ENCODE results near the gene NFIX.
"Not testable (repeated sequence)": the region's sequence is repeated elsewhere in the genome, so short reads cannot be mapped to it uniquely, and the experiment has no call there.

NFIX gene

DNA sequence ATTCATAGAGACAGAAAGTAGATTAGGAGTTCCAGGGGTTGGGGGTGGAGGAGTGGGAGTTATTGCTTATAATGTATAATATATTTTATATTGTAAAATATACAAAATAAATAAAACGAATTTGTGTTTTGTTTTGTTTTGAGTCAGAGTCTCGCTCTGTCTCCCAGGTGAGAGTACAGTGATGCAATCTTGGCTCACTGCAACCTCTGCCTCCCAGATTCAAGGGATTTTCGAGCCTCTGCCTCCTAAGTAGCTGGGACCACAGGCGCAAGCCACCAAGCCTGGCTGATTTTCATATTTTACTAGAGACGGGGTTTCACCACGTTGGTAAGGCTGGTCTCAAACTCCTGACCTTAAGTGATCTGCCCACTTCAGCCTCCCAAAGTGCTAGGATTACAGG is 35.8 kb upstream of the NFIX start:
- no peak for DNase-seq

DNA sequence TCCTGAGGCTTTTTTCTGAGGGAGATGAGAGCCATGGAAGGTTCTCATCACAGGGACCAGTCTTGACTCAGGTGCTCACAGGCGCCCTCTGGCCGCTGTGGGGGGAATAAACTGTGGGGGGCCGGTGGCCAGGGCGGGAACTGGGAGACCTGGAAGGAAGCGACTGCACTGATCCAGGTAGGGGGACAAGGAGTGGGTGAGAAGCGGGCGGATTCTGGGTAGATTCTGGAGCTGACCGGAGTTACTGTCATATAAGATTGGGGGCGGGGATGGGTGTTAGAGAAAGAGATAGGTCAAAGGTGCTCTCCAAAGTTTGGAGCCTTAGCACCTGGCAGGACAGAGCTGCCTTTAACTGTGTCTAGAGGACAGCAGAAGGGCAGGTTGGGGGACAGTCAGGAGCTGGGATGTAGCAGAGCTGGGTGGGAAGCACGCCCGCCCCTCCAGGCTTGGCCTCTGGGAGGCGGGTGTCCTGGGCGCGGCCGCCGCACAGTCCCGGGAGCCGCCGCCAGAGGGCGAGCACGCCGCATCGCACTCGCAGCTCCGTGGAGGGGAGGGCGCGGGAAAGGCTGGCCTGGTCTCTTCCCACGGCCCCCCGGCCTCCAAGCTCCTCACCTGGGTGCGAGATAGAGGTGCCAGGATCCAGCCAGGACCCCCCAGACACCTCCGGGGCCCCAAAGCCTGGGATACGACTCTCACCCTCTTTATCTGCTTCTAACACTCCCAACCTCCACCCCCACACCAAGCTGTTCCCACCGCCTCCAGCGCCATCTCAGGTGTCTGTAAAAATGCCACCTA is 30.1 kb upstream of the NFIX start:
- DNase-seq, result peak; percentile 73

DNA sequence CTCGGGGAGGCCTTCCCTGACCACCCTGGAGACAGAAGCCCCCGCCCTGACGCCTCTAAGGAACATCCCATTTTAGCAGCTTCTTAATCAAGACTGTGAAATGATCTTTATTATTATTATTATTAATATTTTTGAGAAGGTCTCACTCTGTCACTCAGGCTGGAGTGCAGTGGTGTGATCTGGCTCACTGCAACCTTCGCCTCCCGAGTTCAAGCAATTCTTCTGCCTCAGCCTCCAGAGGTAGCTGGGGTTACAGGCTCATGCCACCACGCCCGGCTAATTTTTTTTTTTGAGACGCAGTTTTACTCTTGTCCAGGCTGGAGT is 29.5 kb upstream of the NFIX start:
- no peak for DNase-seq

DNA sequence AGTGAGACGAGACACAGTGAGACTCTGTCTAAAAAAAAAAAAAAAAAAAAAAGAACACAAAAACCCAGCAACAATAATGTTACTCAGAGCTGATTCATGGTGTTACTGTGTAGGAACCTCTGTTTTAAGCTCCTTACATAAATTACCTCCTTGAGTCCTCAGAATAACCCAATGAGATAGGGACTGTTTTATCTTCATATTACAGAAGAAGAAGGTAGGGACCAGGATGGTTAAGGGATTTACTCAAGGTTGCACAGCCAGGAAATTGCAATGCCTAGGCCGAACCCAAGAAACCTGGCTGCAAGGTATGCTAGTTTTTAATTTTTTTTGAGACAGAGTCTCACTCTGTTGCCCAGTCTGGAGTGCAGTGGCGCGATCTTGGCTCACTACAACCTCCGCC is 27.4 kb upstream of the NFIX start:
- DNase-seq, result no peak

DNA sequence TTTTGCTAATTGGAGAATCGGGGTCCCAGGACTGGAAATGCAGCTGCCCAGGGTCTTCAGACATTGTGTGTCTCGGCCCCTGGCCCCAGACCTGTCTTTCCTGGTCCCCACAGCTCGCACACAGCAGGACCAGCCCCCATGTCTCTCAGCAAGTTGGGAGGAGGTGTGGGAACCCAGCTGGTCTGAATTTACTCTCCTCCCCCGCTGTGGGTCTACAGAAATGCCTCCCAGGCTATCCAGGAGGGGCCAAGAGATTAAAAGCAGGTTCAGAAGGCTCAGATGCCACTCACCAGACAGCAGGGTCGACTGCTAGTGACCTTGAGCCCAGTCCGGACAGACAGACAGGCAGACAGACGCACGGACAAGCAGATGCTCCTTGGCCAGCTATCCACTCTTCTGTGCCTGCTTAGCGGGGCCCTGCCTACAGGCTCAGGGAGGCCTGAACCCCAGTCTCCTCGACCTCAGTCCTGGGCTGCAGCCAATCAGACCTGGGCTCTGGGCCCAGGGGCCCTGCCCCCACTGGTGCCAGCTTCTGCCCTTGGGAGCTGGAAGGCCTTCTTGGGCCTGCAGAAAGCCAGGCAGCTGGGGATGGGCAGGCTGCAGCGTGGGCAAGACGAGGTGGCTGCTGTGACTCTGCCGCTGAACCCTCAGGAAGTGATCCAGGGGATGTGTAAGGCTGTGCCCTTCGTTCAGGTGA is 25.8 kb upstream of the NFIX start, which contains the start of gene DAND5:
Gene DAND5 (plus strand): TSS at position 285 of the 697 bp plus-strand sequence. CDS start 85 bp downstream, at position 370.
- no peak for DNase-seq

DNA sequence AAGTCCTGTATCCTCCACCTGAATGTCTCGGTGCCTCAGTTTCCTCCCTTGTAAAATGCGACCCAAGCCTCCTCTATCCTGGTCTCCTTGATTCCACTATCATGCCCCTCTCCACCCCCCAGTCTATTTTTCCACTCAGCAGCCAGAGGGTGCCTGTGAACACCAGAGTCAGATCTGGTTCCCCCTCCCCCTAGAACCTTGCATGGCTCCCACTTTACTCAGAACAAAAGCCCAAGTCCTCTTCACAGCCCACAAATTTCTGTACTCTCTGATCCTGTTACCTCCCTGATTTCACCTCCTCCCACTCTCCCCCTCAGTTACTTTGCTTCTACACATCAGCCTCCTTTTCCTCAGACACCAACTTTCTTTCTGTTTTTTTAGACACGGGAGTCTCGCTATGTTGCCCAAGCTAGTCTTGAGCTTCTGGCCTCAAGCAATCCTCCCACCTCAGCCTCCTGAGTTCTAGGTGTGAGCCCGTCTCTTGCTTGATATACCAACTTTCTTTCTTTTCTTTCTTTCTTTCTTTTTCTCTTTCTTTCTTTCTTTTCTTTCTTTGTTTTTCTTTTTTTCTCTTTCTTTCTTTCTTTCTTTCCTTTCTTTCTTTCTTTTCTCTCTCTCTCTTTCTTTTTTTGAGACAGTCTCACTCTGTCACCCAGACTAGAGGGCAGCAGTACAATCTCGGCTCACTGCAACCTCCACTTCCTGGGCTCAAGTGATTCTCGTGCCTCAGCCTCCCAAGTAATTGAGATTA is 25.0 kb upstream of the NFIX start:
- DNase-seq, result no peak

DNA sequence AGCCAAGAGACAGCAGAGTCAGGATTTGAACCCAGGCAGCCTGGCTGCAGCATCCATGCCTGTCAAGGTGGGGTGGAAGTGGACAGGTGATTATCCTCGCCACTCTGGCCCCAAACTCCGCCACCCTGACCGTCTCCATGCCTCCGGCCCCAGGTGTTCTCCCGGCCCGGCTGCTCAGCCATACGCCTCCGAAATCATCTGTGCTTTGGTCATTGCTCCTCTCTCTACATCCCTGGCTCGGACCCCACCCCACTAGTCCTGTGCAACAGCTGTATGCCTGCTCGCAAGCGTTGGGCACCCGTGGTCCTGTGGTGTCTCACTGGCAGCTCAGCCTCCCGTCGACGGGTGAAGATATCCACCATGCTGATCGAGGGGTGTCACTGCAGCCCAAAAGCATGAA is 22.0 kb upstream of the NFIX start:
- no peak for DNase-seq

DNA sequence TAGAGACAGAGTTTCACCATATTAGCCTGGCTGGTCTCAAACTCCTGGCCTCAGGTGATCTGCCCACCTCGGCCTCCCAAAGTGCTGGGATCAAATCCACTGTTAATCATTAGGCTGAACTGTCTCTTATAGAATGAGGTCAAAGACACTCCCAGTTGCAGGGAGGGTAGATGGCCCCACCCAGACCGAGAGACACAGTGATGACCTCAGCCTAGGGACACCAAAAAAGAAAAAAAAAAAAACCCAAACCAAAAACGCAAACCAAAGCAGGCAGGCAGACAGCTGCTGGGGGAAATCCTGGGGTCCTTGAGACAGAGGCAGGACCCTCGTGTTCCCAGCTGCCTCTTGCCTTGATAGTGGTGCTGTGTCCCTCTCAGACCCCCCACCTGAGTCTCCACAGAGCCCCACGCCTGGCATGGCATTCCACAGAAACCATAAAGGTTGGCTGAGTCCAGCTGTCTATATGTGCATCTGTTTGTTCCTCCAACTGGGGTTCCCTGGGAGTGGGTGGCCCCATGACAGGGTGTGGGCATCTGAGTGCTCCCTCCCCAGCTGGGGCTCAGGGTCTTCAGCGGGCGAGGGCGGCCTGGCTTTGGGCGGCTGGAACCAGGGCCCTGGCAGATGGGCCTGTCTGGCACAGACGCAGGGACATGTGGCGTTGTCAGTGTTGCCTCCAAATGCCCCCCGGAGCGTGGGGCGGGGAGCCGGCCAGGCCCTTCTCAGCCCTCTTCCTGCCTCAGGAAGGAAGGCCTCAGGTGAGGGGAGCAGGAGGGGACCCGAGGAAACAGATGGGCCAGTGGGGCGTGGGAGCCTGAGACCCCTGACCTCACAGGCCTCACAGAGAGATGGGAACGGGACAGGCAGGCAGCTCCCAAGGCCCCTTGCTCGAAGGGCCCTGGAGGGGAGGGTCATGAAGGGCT is 20.7 kb upstream of the NFIX start:
- DNase-seq, result no peak

DNA sequence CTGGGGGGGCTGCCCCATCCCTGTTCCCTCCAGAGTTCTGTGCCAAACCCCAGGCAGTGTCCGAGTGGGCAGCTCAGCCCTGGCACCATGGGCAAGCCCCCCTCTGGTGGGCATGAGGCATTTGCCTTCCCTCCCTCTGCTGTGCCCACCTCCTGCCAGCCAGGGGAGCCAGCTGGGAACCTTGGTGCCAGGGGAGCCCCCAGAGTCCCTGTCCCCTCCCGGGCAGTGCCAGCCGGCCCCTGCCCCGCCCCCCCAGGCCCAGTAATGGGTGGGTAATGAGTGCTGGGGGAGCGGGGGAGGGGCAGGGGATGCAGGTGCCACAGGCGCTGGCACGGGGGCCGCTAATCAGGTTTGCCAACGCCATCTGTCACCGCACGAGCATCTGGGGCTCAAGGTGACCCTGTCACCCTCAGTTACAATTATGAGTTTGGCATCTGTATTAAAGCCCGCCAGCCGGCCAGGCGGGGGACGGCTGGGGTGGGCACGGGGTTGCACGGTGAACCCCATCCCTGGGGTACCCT is 20.0 kb upstream of the NFIX start:
- no peak for DNase-seq

DNA sequence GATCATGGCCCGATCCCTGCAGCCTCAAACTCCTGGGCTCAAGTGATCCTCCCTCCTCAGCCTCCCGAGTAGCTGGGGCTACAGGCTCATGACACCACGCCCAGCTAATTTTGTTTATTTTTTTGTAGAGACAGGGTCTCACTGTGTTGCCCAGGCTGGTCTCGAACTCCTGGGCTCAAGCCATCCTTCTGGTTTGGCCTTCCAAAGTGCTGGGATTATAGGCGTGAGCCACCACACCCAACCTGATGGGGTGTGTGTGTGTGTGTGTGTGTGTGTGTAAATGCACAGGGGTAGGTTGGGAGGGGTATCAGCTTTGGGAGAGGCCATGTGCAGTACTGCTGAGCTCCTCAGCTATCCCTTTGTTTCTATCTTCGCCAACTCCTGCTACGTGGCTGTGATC is 19.2 kb upstream of the NFIX start:
- not testable (repeated sequence) for DNase-seq

DNA sequence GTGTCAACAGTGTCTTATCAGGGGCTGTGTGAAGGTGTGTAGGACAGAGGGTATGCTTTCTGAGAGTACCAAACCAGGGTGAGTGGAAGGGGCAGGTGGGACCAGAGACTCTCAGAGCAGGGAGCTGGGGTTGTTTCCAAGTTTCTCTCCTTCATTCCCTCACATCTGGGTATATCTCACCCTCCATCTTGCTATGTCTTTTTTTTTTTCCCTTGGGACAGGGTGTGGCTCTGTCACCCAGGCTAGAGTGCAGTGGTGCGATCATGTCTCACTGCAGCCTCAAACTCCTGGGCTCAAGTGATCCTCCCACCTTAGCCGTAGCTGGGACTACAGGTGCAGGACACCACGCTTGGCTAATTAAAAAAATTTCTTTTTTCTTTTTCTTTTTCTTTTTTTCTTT is 15.3 kb upstream of the NFIX start:
- DNase-seq, result no peak

DNA sequence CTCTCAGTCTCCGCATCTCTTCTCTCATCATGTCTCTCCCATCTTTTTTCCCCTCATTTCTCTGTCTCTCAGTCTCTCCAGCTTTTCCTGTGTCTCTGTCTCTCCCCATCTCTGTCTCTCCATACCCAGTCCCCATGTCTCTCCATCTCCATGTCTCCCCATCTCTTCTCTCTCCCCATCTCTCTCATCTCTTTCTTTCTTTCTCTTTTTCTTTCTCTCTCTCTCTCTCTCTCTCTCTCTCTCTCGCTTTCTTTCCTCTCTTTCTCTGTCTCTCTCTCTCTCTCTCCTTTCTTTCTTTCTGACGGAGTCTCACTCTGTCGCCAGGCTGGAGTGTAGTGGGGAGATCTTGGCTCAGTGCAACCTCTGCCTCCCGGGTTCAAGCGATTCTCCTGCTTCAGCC is 12.6 kb upstream of the NFIX start:
- DNase-seq, result no peak

DNA sequence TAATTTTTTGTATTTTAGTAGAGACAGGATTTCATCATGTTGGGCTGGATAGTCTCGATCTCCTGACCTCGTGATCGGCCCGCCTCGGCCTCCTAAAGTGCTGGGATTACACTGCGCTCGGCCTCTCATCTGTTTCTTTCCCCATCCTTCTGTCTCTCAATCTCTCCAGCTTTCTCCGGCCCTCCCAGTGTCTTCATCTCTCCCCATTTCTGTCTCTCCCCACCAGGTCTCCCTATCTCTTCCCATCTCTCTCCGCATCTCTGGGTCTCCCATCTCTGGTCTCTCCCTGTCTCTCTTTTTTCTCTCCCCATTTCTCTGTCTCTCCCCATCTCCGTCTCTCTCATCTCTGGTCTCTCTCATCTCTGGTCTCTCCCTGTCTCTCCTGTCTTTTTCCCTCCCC is 12.2 kb upstream of the NFIX start:
- no peak for DNase-seq

DNA sequence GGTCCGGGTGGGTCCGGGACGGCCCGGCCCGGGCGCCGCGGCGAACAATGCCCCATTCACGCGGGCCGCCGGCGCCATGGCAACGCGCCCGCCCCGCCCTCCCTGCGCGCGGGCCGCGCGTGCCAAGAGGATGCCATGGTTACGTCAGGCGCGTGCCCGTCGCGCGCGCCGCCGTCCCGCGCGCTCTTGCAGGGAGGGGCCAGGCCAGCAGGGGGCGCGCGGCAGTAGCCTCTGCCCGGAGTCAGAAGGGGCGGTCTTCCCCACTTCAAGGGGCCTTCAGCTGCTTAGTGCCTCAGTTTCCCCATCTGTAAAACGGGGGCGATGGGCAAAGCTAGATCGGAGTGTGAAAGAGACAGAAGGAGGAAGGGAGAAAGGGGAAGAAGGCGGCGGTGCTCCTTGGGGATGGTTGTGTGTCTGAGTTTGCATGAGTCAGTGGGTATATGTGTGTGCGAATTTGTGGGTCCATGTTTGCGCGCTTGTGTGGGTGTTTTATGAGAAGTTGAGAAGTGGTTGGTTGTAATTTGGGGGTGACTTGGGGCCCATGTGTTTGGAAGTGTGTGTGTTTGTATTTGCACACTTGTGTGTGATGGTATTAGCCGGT is 11.6 kb upstream of the NFIX start:
- DNase-seq, result peak; percentile 78

DNA sequence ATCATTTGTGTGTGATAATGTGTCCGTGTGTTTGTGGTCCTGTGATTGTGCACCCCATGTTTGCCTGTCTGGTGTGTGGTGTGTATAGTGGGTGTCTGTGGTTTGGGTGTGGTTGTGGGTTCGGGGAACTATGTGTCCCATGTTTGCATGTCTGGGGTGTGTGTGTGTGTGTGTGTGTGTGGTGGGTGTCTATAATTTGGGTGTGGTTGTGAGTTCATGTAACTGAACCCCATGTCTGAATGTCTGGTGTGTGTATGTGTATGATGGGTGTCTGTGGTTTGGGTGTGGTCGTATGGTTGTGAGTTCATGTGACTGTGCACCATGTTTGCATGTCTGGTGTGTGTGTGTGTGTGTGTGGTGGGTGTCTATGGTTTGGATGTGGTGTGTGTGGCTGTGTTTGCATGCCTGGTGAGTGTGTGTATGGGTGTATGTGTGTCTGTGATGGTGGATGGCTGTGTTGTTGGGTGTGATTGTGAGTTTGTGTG is 11.1 kb upstream of the NFIX start:
- DNase-seq, result no peak

DNA sequence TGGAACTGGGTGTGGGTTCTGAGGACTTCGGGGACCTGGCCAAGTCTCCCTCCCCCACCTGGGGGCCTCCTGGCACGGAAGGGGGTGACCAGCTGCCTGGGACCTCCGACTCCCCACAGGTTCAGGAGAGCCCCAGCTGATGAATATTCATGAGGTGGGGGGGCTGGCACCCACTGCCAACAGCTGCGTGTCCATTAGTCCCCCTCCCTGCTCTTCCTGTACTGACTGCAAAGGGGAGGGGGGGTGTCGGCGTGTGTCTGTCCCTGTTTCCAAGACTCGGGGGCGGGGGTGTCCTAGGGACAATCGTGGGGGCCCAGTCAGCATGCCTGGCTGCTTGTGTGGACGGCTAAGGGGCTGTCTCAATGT is 10.6 kb upstream of the NFIX start:
- no peak for DNase-seq

DNA sequence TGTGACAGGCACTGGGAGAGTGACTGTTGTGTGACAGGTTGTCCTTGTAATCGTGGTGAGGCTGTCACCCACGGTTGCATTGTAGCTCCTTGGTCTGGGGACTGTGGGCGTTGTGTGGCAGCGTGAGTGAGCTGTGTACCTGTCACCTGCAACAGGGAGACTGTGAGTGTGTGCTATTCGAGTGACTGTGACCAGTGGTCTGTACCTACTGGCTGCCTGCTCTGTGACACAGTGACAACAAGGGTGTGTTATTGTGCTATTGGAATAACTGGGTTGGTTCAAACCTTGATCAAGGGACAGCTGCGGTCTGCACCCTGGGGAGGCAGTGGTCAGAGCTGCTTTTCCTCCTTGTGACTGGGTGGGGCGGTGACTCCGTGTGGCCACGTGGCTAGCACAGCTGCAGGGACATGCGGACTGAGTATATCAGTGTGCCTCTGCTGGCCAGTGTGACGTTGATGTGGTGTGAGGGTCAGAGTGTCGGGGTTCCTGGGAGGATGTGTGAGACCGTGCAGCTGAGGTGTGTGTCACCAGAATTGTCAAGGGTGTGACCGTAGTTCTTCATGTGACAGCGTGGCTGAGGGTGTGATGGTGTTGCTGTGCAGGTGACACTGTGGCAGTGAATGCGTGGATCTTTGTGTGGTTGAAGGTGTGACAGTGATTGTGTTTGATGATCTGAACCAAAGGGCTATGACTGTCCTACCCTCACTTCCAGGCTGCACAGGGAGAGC is 10.1 kb upstream of the NFIX start:
- DNase-seq, result no peak

DNA sequence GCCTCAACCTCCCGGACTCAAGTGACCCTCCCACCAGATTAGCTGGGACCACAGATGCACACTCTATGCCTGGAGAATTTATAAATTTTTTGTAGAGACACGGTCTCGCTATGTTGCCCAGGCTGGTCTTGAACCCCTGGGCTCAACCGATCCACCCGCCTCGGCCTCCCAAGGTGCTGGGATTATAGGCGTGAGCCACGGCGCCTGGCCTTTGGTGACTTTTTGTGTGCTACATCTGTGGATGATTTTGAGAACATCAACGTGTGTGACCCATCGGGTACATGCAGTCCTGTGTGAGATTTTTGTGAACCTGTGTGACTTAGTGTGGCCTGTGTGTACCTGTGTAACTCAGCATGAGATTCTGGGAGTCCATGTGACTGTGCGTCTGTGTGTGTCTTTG is 8.5 kb upstream of the NFIX start:
- DNase-seq, result no peak

DNA sequence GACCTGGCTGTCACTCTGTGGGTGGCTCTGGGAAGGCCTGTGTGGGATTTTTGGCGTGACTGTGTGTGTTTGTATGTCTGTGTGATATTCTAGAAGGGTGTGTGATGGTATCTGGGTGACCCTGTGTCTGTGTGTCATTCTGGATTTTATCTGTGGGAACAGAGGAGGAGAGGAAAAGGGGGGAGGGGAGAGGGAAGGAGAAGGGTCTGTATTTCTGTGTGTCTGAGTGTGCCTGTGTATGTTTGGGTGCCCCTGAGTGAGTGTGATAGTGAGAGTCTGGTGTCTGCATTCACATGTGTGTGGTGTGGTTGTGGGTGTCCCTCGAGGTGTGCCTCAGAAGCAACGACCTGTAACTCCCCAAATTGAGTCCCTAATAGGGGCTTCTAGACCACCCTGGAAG is 8.1 kb upstream of the NFIX start:
- no peak for DNase-seq

DNA sequence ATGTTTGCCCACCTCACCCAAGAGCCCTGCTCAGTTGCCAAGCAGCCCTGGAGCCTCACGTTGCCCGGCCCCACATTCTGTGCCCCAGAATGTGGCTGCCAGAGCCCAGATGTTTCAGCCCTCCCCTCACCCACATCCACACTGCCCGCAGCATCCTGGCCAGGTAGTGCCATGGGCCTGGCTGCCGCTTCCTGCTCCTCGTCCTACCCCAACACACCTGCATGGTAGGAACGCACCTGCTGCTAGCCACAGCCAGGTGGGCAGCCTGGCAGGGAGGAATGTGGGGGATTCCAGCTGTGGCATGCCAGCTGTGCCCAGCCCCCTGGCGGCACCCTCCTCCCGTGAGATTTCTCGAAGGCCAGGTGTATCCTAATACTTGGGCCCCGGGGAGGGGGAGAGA is 7.5 kb upstream of the NFIX start:
- no peak for DNase-seq

DNA sequence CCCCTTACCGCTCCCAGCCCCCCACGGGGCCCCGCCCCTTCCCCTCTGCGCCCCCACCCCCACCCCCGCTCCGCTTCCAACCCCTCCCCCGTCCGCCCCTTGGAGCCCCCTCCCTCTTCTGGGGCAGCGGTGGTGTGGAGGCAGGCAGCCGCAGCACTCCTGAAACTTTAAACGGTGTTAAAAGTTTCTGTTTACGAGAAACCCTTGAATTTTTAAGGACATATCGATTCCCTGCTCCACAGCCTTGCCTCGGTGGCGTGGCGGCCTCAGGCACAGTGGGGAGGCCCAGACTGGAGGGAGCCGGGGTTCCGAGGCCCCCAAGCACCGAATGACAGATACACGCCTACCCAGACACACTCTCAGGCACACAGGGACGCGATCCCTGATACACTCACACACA is 4.8 kb upstream of the NFIX start:
- no peak for DNase-seq
